Dendritic cell treated with granulocyte-macrophage colony-stimulating factor and Interleukin-4, amounts not matched to agents 40 ng/mL and 50 ng/mL, for 4 days (primary cell): ENCODE results near the gene ADAMTSL3.

Experiments used
- H3K27ac Mint-ChIP-seq: one replicate; pipeline ENCODE4 v1.8.0; 2022; ENCODE audit warnings: mild to moderate bottlenecking, mixed read lengths
- H3K27me3 Mint-ChIP-seq: one replicate; pipeline ENCODE4 v1.8.0; 2022; ENCODE audit warnings: mild to moderate bottlenecking, mixed read lengths
- H3K36me3 Mint-ChIP-seq: one replicate; pipeline ENCODE4 v1.8.0; 2022; ENCODE audit warnings: low read depth, mixed read lengths
- H3K4me1 Mint-ChIP-seq: one replicate; pipeline ENCODE4 v1.8.0; 2022; ENCODE audit warnings: low read depth, mixed read lengths
- H3K4me3 Mint-ChIP-seq: one replicate; pipeline ENCODE4 v1.8.0; 2022; ENCODE audit warnings: mild to moderate bottlenecking, moderate library complexity, mixed read lengths
- H3K9me3 Mint-ChIP-seq: one replicate; pipeline ENCODE4 v1.8.0; 2022; ENCODE audit warnings: mixed read lengths
- intact Hi-C: fragments of 100-400 bp; cut with micrococcal nuclease; formaldehyde crosslinking; loops from one replicate; pipeline ENCODE4 v1.15.0; 2022

Gene ADAMTSL3

DNA sequence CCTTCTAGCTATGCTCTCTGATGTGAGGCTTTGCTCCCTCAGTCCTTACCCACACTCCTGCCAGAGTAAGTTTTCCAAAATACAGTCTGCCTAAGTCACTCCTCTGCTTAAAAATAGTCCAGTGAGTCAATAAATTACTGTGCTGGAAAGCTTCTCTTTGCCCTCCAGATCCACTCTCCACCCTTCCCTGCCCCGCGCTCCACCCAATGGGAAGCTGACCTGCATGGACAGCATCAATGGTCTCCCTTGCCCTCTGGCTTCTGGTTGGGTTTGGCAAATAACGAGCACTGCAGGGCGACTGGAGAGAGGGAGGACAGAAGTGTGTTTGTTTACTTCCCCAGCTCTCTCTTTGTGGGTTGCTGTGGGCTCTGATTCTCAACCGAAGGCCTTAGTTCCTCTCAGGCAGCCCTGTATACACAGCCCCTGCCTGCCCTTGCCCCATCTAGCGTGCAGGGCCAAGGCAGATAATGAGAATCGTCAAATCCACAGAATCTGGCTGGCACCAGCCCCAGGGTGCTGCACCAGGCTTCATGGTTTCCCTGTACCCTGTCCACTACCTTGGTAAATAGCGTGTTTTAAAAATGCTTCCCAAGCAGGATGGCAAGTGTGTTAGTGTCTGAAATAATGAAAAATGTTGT lies 110.4 kb downstream of the ADAMTSL3 start:
- intact Hi-C loops: no loop called here
- Mint-ChIP-seq H3K4me1 (no peaks in the 10 kb centered on the region), H3K4me3 (no peak overlapping the region), H3K36me3 (no peaks in the 10 kb centered on the region), H3K27ac (no peak overlapping the region), H3K9me3 (peaks cover 7% of the 10 kb centered on the region), H3K27me3 (no peaks in the 10 kb centered on the region)

- H3K9me3 Mint-ChIP-seq: peaks cover 1% of the 10 kb centered on the region
- H3K27ac Mint-ChIP-seq: no peak overlapping the region
- H3K36me3 Mint-ChIP-seq: no peaks in the 10 kb centered on the region
- no peak overlapping the region for H3K4me3 Mint-ChIP-seq
- intact Hi-C loops: no loop called here
- H3K27me3 Mint-ChIP-seq: no peaks in the 10 kb centered on the region
- H3K4me1 Mint-ChIP-seq: no peaks in the 10 kb centered on the region
These were observed 112.4 kb downstream of the ADAMTSL3 start for GRCh38 chr15:83766339-83766738.

GRCh38 chr15:83767741-83768140 lies 113.8 kb downstream of the ADAMTSL3 start:
- Mint-ChIP-seq H3K4me3 (no peak overlapping the region), H3K9me3 (no peaks in the 10 kb centered on the region), H3K4me1 (no peaks in the 10 kb centered on the region), H3K27ac (no peak overlapping the region), H3K27me3 (no peaks in the 10 kb centered on the region), H3K36me3 (no peaks in the 10 kb centered on the region)
- intact Hi-C loops: no loop called here

- intact Hi-C loops: no loop called here
- Mint-ChIP-seq H3K4me3 (no peak overlapping the region), H3K36me3 (no peaks in the 10 kb centered on the region), H3K9me3 (no peaks in the 10 kb centered on the region), H3K4me1 (no peaks in the 10 kb centered on the region), H3K27me3 (no peaks in the 10 kb centered on the region), H3K27ac (no peak overlapping the region)
These were observed 115.6 kb downstream of the ADAMTSL3 start for GRCh38 chr15:83769411-83769999.

GRCh38 chr15:83775738-83776137 lies 121.8 kb downstream of the ADAMTSL3 start:
- H3K4me3 Mint-ChIP-seq: no peak overlapping the region
- peaks cover 11% of the 10 kb centered on the region for H3K9me3 Mint-ChIP-seq
- H3K27me3 Mint-ChIP-seq: no peaks in the 10 kb centered on the region
- H3K27ac Mint-ChIP-seq: no peak overlapping the region
- H3K36me3 Mint-ChIP-seq: no peaks in the 10 kb centered on the region
- no peaks in the 10 kb centered on the region for H3K4me1 Mint-ChIP-seq
- intact Hi-C loops: no loop called here

DNA sequence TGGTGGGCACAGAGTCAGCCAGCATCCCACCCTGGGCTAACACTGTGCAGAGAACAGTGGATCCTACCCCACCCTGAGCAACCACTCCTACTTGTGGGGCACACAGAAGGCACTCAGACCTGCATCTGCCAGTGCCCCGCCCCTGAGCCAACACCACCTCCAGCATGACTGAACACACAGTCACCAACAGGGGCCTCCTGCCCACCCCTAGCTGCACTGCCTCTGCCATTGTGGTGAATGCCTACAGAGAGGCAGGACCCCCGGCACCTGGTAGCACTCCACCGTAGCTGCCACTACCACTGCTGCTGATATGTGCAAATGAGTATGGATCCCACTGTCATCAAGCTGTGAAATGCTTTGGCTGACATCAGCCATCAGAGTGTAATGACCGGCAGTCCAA lies 123.1 kb downstream of the ADAMTSL3 start:
- H3K4me1 Mint-ChIP-seq: no peaks in the 10 kb centered on the region
- H3K27ac Mint-ChIP-seq: no peak overlapping the region
- H3K4me3 Mint-ChIP-seq: no peak overlapping the region
- intact Hi-C loops: no loop called here
- H3K9me3 Mint-ChIP-seq: peaks cover 11% of the 10 kb centered on the region
- H3K36me3 Mint-ChIP-seq: no peaks in the 10 kb centered on the region
- no peaks in the 10 kb centered on the region for H3K27me3 Mint-ChIP-seq

DNA sequence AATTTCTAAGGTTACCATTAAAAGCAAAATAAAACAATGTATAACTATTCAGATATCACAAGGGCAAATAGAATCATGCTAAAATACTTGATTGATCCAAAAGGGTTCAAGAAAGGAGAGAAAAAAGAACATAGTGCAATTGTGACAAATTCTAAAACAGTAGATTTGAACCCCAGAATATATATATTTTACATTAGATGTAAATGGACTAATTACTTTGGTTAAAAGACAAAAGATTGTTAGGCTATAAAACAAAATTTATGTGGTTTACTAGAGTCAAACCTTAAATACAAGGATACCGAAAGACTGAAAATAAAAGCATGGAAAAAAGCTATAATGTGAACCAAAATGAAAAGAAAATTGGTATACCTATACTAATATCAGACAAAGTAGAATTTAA lies 129.3 kb downstream of the ADAMTSL3 start:
- intact Hi-C loops: no loop called here
- Mint-ChIP-seq H3K4me1 (no peaks in the 10 kb centered on the region), H3K9me3 (peaks cover 13% of the 10 kb centered on the region)

GRCh38 chr15:83784975-83785374 lies 131.1 kb downstream of the ADAMTSL3 start:
- H3K4me1 Mint-ChIP-seq: no peaks in the 10 kb centered on the region
- no peaks in the 10 kb centered on the region for H3K27me3 Mint-ChIP-seq
- peaks cover 10% of the 10 kb centered on the region for H3K9me3 Mint-ChIP-seq
- H3K4me3 Mint-ChIP-seq: no peak overlapping the region
- no peak overlapping the region for H3K27ac Mint-ChIP-seq
- no peaks in the 10 kb centered on the region for H3K36me3 Mint-ChIP-seq
- intact Hi-C loops: no loop called here

More for the DNA sequence above, 129.3 kb downstream of the ADAMTSL3 start:
- Mint-ChIP-seq H3K36me3 (no peaks in the 10 kb centered on the region), H3K27me3 (no peaks in the 10 kb centered on the region), H3K4me3 (no peak overlapping the region), H3K27ac (no peak overlapping the region)

DNA sequence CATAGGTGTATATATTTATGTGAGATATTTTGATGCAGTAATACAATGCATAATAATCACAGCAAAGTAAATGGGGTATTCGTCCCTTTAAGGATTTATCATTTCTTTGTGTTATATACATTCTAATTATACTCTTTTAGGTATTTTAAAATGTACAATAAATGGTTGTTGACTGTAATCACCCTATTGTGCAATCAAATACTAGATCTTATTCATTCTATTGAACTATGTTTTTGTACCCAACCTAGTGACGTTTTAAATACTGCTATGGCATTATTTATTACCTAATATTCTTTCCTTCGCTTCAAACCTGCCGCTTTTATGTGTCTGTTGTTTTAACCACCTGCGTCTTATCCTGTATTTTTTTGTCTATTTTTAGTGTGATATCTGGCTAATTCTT lies 132.4 kb downstream of the ADAMTSL3 start:
- intact Hi-C loops: no loop called here
- Mint-ChIP-seq H3K36me3 (no peaks in the 10 kb centered on the region), H3K27ac (no peak overlapping the region), H3K4me3 (no peak overlapping the region), H3K4me1 (no peaks in the 10 kb centered on the region), H3K9me3 (peaks cover 10% of the 10 kb centered on the region), H3K27me3 (no peaks in the 10 kb centered on the region)

- no peak overlapping the region for H3K4me3 Mint-ChIP-seq
- no peak overlapping the region for H3K27ac Mint-ChIP-seq
- intact Hi-C loops: no loop called here
- H3K4me1 Mint-ChIP-seq: no peaks in the 10 kb centered on the region
- no peaks in the 10 kb centered on the region for H3K27me3 Mint-ChIP-seq
- no peaks in the 10 kb centered on the region for H3K36me3 Mint-ChIP-seq
- H3K9me3 Mint-ChIP-seq: no peaks in the 10 kb centered on the region
These were observed 139.1 kb downstream of the ADAMTSL3 start for GRCh38 chr15:83793069-83793468.

DNA sequence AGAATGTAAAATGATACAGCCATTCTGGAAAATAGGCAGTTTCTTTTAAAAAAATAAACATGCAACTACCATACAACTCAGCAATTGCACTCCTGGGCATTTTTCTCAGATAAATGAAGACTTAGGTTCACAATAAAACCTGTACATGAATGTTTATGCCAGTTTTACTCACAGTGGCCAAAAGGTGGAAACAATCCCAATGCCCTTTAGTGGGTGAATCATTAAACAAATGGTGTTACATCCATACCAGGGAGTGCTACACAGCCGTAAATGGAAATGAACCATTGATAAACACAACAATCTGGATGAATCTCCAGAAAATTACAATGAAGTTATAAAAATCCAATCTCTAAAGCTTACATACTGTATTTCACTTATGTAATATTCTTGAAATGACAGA lies 140.3 kb downstream of the ADAMTSL3 start:
- intact Hi-C loops: no loop called here
- Mint-ChIP-seq H3K4me3 (no peak overlapping the region), H3K27ac (no peak overlapping the region), H3K36me3 (no peaks in the 10 kb centered on the region), H3K4me1 (no peaks in the 10 kb centered on the region), H3K27me3 (no peaks in the 10 kb centered on the region), H3K9me3 (no peaks in the 10 kb centered on the region)

- Mint-ChIP-seq H3K27ac (no peak overlapping the region), H3K4me1 (no peaks in the 10 kb centered on the region), H3K9me3 (no peaks in the 10 kb centered on the region), H3K27me3 (no peaks in the 10 kb centered on the region), H3K4me3 (no peak overlapping the region), H3K36me3 (no peaks in the 10 kb centered on the region)
- intact Hi-C loops: no loop called here
These were observed 155.4 kb downstream of the ADAMTSL3 start for GRCh38 chr15:83809345-83809744.

DNA sequence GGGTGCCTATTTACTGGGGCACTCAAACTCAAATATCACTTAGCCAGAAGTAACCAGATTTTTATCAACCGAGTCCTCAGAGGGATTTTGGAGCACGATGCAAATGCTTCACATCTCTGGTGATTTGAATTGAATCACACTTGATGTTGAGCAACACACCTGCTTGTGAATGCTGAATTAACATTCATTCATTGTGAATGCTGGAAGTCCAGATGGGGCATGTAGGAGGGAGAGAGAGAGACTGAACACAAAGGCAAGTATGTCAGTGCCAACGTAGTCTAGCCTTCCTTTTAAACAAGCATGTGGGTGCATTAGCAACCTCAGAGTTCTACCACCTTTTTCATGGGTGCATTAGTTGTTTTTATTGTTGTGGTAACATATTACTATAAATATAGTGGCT lies 156.2 kb downstream of the ADAMTSL3 start:
- Mint-ChIP-seq H3K4me3 (no peak overlapping the region), H3K9me3 (no peaks in the 10 kb centered on the region), H3K4me1 (no peaks in the 10 kb centered on the region), H3K36me3 (no peaks in the 10 kb centered on the region), H3K27ac (no peak overlapping the region), H3K27me3 (peaks cover 2% of the 10 kb centered on the region)
- intact Hi-C loops: no loop called here

- intact Hi-C loops: no loop called here
- Mint-ChIP-seq H3K27ac (no peak overlapping the region), H3K4me1 (no peaks in the 10 kb centered on the region), H3K9me3 (no peaks in the 10 kb centered on the region), H3K27me3 (peaks cover 2% of the 10 kb centered on the region), H3K36me3 (no peaks in the 10 kb centered on the region), H3K4me3 (no peak overlapping the region)
These were observed 159.8 kb downstream of the ADAMTSL3 start for GRCh38 chr15:83813682-83814081.

- intact Hi-C loops: no loop called here
- no peak overlapping the region for H3K27ac Mint-ChIP-seq
- no peaks in the 10 kb centered on the region for H3K9me3 Mint-ChIP-seq
- no peak overlapping the region for H3K4me3 Mint-ChIP-seq
- peaks cover 2% of the 10 kb centered on the region for H3K27me3 Mint-ChIP-seq
- H3K4me1 Mint-ChIP-seq: no peaks in the 10 kb centered on the region
- no peaks in the 10 kb centered on the region for H3K36me3 Mint-ChIP-seq
These were observed 161.6 kb downstream of the ADAMTSL3 start for GRCh38 chr15:83815506-83815905.
